Liver (tissue), 9 donors: ENCODE results near the gene SBK2. TPM values are rescaled to one million over a fixed set of nuclear protein-coding genes. Genes with fewer than 3 reads are reported as not detected.

Source experiments
- DNase-seq: peaks from one replicate; pipeline ENCODE4 v3.0.0-alpha.2; 2017; ENCODE audit warnings: low spot score
- H3K27ac ChIP-seq, 2 donors: one replicate each; pipeline ENCODE4 v1.7.0; 2013; ENCODE audit warnings: inconsistent platforms in 2 of 2, low read length in 2 of 2, control low read depth in 1 of 2, low read depth in 1 of 2, mild to moderate bottlenecking in 1 of 2
- H3K27me3 ChIP-seq, 4 donors: one replicate each; pipeline versions ENCODE4 v1.6.1 to v1.7.0; 2013; ENCODE audit warnings: low read length in 3 of 4, inconsistent platforms in 1 of 4, mild to moderate bottlenecking in 1 of 4, moderate library complexity in 1 of 4; ENCODE audit not compliant: control insufficient read depth in 4 of 4, insufficient read depth in 4 of 4
- H3K36me3 ChIP-seq, 4 donors: one replicate each; pipeline versions ENCODE4 v1.6.1 to v1.7.0; 2013; ENCODE audit warnings: low read length in 3 of 4, mild to moderate bottlenecking in 3 of 4, low read depth in 1 of 4, moderate library complexity in 1 of 4; ENCODE audit not compliant: control insufficient read depth in 4 of 4, insufficient read depth in 3 of 4
- H3K4me1 ChIP-seq, 4 donors: one replicate each; pipeline versions ENCODE4 v1.6.1 to v1.7.0; 2013; ENCODE audit warnings: low read length in 3 of 4, mild to moderate bottlenecking in 3 of 4, moderate library complexity in 1 of 4; ENCODE audit not compliant: control insufficient read depth in 4 of 4, insufficient read depth in 4 of 4
- H3K4me3 ChIP-seq, 3 donors: one replicate each; pipeline versions ENCODE4 v1.6.1 to v1.7.0; 2013; ENCODE audit warnings: low read length in 3 of 3, control low read depth in 1 of 3, low read depth in 1 of 3, mild to moderate bottlenecking in 1 of 3
- H3K9ac ChIP-seq, 2 donors: one replicate each; pipeline ENCODE4 v1.7.0; 2013; ENCODE audit warnings: low read length in 2 of 2, mild to moderate bottlenecking in 2 of 2, moderate library complexity in 2 of 2, control low read depth in 1 of 2, low read depth in 1 of 2
- H3K9me3 ChIP-seq, 4 donors: one replicate each; pipeline versions ENCODE4 v1.6.1 to v1.7.0; 2013; ENCODE audit warnings: low read length in 3 of 4; ENCODE audit not compliant: control insufficient read depth in 4 of 4
- ATF3 ChIP-seq: IDR thresholded peaks from 2 replicates; pipeline ENCODE4 v1.6.1; 2016; ENCODE audit warnings: antibody characterized with exemption
- CTCF ChIP-seq: fragments of 150-350 bp; IDR thresholded peaks from 2 replicates; pipeline ENCODE4 v1.5.1; 2017; ENCODE audit warnings: improper control_type of control experiment, low read depth, low read length; ENCODE audit not compliant: missing input control
- EGR1 ChIP-seq, 2 donors: IDR thresholded peaks; 2 replicates each; pipeline ENCODE4 v1.6.1; 2016 to 2018; ENCODE audit warnings: antibody characterized with exemption in 2 of 2, low read depth in 2 of 2
- FOXA1 ChIP-seq: IDR thresholded peaks from 2 replicates; pipeline ENCODE4 v1.6.1; 2016; ENCODE audit warnings: antibody characterized with exemption
- FOXA2 ChIP-seq: IDR thresholded peaks from 2 replicates; pipeline ENCODE4 v1.6.1; 2016; ENCODE audit warnings: antibody characterized with exemption
- GABPA ChIP-seq, 2 donors: IDR thresholded peaks in 1 of 2; conservative IDR thresholded peaks in 1 of 2; 2 replicates each; pipeline ENCODE4 v1.6.1; 2016; ENCODE audit warnings: antibody characterized with exemption in 2 of 2, mild to moderate bottlenecking in 1 of 2, moderate library complexity in 1 of 2
- HNF4A ChIP-seq, 2 donors: conservative IDR thresholded peaks; 2 replicates each; pipeline ENCODE4 v1.6.1; 2016; ENCODE audit warnings: antibody characterized with exemption in 2 of 2, mild to moderate bottlenecking in 2 of 2
- HNF4G ChIP-seq: IDR thresholded peaks from 2 replicates; pipeline ENCODE4 v1.6.1; 2016; ENCODE audit warnings: antibody characterized with exemption
- JUND ChIP-seq, 2 donors: IDR thresholded peaks; 2 replicates each; pipeline ENCODE4 v1.6.1; 2016; ENCODE audit warnings: antibody characterized with exemption in 2 of 2
- MAX ChIP-seq: IDR thresholded peaks from 2 replicates; pipeline ENCODE4 v1.6.1; 2016; ENCODE audit warnings: antibody characterized with exemption
- NR2F2 ChIP-seq: IDR thresholded peaks from 2 replicates; pipeline ENCODE4 v1.6.1; 2016; ENCODE audit warnings: antibody characterized with exemption
- RAD21 ChIP-seq, 2 donors: IDR thresholded peaks; 2 replicates each; pipeline ENCODE4 v1.6.1; 2016; ENCODE audit warnings: antibody characterized with exemption in 2 of 2, mild to moderate bottlenecking in 2 of 2
- REST ChIP-seq: IDR thresholded peaks from 2 replicates; pipeline ENCODE4 v1.6.1; 2016; ENCODE audit warnings: antibody characterized with exemption, mild to moderate bottlenecking
- RXRA ChIP-seq, 2 donors: IDR thresholded peaks; 2 replicates each; pipeline ENCODE4 v1.6.1; 2017 to 2018; ENCODE audit warnings: antibody characterized with exemption in 2 of 2, mild to moderate bottlenecking in 1 of 2
- SP1 ChIP-seq: IDR thresholded peaks from 2 replicates; pipeline ENCODE4 v1.6.1; 2018; ENCODE audit warnings: antibody characterized with exemption, mild to moderate bottlenecking
- TAF1 ChIP-seq: conservative IDR thresholded peaks from 2 replicates; pipeline ENCODE4 v1.6.1; 2016; ENCODE audit warnings: antibody characterized with exemption, mild to moderate bottlenecking
- YY1 ChIP-seq: IDR thresholded peaks from 2 replicates; pipeline ENCODE4 v1.6.1; 2016; ENCODE audit warnings: antibody characterized with exemption, mild to moderate bottlenecking
- WGBS: extraction: QIAGEN DNeasy Blood & Tissue Kit; methylation state at CpG from one replicate; pipeline ENCODE4 v1.1.7; 2013; 5-methylcytosine and 5-hydroxymethylcytosine counted together
- polyA plus RNA-seq, 2 donors: library from polyadenylated mRNA; stranded (reverse) in 1 of 2; unstranded in 1 of 2; fragments of 200-250 nt in 1 of 2; fragments of >200 nt in 1 of 2; fragmentation: Nextera tagmentation in 1 of 2; extraction: Ambion mirVana in 1 of 2; gene quantifications; one replicate each; pipeline versions ENCODE4 v1.2.1 to v1.2.3, GENCODE V29; 2013 to 2015
- total RNA-seq, 2 donors: library from RNA; depleted of rRNA; stranded (reverse); fragments of >200 nt; gene quantifications; one replicate each; pipeline ENCODE4 v1.2.3, GENCODE V29; 2014
- TF ChIP-seq, protein P1 (sequence below): IDR thresholded peaks from 2 replicates; pipeline ENCODE4 v1.6.1; 2016; ENCODE audit warnings: antibody characterized with exemption
- donor health status: healthy.
- donor health status: healthy.
- donor health status: healthy.
- donor health status: healthy.
- donor health status: healthy.

The SBK2 gene
- total and polyA plus RNA-seq, 4 donors = not detected

GRCh38 chr19:55530996-55531395, 5.9 kb downstream of the SBK2 start:
- DNase-seq = no peak
- peaks cover 0 to 7% (median 3%) of the 10 kb centered on the region in 4 donors for H3K4me1 ChIP-seq
- H3K27me3 ChIP-seq = no peaks in the 10 kb centered on the region
- TF ChIP-seq SP1 = no peak
- TF ChIP-seq EGR1 (IDR thresholded peaks at IDR 0.05; ENCODE audit: low read depth in 2 of 2) = no peak
- TF ChIP-seq GABPA (IDR thresholded peaks at IDR 0.05 in 1 of 2, conservative IDR thresholded peaks at IDR 0.05 in 1 of 2) = no peak
- TF ChIP-seq CTCF = no peak
- no peak for TF ChIP-seq FOXA1
- no peak for TF ChIP-seq HNF4A (conservative IDR thresholded peaks at IDR 0.05)
- no peak for TF ChIP-seq MAX
- no peak for TF ChIP-seq RXRA (IDR thresholded peaks at IDR 0.05)
- no peak for TF ChIP-seq JUND (IDR thresholded peaks at IDR 0.05)
- TF ChIP-seq REST = no peak
- TF ChIP-seq TAF1 = no peak
- no peak for TF ChIP-seq RAD21 (IDR thresholded peaks at IDR 0.05)
- TF ChIP-seq HNF4G = no peak
- TF ChIP-seq ATF3 = no peak
- TF ChIP-seq, protein P1, sequence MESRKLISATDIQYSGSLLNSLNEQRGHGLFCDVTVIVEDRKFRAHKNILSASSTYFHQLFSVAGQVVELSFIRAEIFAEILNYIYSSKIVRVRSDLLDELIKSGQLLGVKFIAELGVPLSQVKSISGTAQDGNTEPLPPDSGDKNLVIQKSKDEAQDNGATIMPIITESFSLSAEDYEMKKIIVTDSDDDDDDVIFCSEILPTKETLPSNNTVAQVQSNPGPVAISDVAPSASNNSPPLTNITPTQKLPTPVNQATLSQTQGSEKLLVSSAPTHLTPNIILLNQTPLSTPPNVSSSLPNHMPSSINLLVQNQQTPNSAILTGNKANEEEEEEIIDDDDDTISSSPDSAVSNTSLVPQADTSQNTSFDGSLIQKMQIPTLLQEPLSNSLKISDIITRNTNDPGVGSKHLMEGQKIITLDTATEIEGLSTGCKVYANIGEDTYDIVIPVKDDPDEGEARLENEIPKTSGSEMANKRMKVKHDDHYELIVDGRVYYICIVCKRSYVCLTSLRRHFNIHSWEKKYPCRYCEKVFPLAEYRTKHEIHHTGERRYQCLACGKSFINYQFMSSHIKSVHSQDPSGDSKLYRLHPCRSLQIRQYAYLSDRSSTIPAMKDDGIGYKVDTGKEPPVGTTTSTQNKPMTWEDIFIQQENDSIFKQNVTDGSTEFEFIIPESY = no peak
- TF ChIP-seq FOXA2 = no peak
- no peak for TF ChIP-seq YY1
- TF ChIP-seq NR2F2 = no peak
- H3K9me3 ChIP-seq = no peaks in the 10 kb centered on the region
- no peak overlapping the region for H3K4me3 ChIP-seq
- no peak overlapping the region for H3K9ac ChIP-seq
- H3K36me3 ChIP-seq = no peaks in the 10 kb centered on the region
- WGBS = 94% methylated on average over 26 of the region's 26 CpGs
- H3K27ac ChIP-seq = no peak overlapping the region
